Esophagus squamous epithelium (tissue), 5 donors: ENCODE measurements around the gene TOGARAM2. TPM values are rescaled to one million over a fixed set of nuclear protein-coding genes. Genes with fewer than 3 reads are reported as not detected.

ENCODE experiments used
- DNase-seq: peaks from one replicate; lab custom pipeline; 2025; lab: John Stamatoyannopoulos, UW
- H3K27ac ChIP-seq, 4 donors: fragments of 200-600 bp; sonication (generic); one replicate each; pipeline ENCODE4 v1.5.1; 2016 to 2019; ENCODE audit warnings: mild to moderate bottlenecking in 1 of 4
- H3K27me3 ChIP-seq, 4 donors: fragments of 200-600 bp; sonication (generic); 1 replicate in 3 of 4; 2 replicates in 1 of 4; pipeline versions ENCODE4 v1.5.1 to v1.6.0; 2017 to 2021; ENCODE audit warnings: antibody characterized with exemption in 1 of 4
- H3K36me3 ChIP-seq, 3 donors: fragments of 200-600 bp; sonication (generic); one replicate each; pipeline ENCODE4 v1.5.1; 2016 to 2019
- H3K4me1 ChIP-seq, 3 donors: fragments of 200-600 bp; sonication (generic); one replicate each; pipeline ENCODE4 v1.5.1; 2017 to 2019
- H3K4me3 ChIP-seq, 4 donors: fragments of 200-600 bp; sonication (generic); 1 replicate in 3 of 4; 2 replicates in 1 of 4; pipeline ENCODE4 v1.5.1; 2016 to 2019; ENCODE audit warnings: mild to moderate bottlenecking in 2 of 4, moderate library complexity in 1 of 4
- H3K9me3 ChIP-seq, 3 donors: fragments of 200-600 bp; sonication (generic); one replicate each; pipeline ENCODE4 v1.5.1; 2016 to 2019
- POLR2A ChIP-seq, 4 donors: fragments of 450-650 bp; IDR thresholded peaks; one replicate each; pipeline ENCODE4 v1.6.1; 2017; ENCODE audit warnings: antibody characterized with exemption in 4 of 4, mild to moderate bottlenecking in 4 of 4, moderate library complexity in 3 of 4
- WGBS, 2 donors: methylation state at CpG; one replicate each; pipeline ENCODE4 v1.1.5; 2018; 5-methylcytosine and 5-hydroxymethylcytosine counted together
- intact Hi-C: fragments of 100-400 bp; cut with DNase I; formaldehyde crosslinking; loops from one replicate; pipeline ENCODE4 v1.15.0; 2022
- total RNA-seq, 4 donors: library from RNA; depleted of rRNA; stranded (reverse); fragments of >200 nt; gene quantifications; one replicate each; pipeline ENCODE4 v1.1.0, GENCODE V29; 2016
- TF ChIP-seq, protein P1 (sequence below), 6 experiments: fragments of 450-650 bp in 4 of 6; fragments of 200-600 bp in 2 of 6; sonication (generic) in 2 of 6; IDR thresholded peaks; one replicate each; pipeline ENCODE4 v1.5.1; 2016 to 2019; ENCODE audit warnings: antibody characterized with exemption in 6 of 6, mild to moderate bottlenecking in 4 of 6, moderate library complexity in 4 of 6
- donor health status: DM: yes; HTN: yes; CAD: no.

Gene TOGARAM2
- total RNA-seq, 4 donors from 2014 or later, result 0.03 to 0.76 (median 0.48) TPM; not detected in 1

DNA sequence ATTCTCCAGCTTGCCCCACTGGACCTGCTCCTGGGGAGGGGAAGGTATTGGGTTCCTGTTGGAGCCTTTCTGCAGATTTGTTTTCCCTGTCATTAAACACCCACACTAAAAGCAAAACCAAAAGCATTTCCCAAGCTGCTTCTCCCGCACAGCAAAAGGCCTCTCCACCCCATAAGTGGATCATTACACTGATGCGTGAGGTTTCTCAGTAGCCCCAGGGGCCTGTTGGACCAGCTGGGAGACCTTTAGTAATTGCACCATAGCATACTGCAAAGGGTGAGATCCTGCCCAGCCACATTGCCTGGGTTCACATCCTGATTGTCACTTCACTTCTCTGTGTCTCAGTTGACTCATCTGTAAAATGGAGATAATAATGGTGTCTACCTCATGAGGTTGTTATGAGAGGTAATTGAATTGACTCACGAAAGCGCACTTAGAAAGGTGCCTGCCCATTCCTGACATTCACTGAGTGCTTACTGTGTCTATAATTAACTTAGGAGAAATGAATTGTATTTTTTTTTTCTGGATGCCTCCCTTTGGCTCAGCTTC is 43.9 kb downstream of the TOGARAM2 start:
- Histone ChIP-seq H3K27ac (no peak overlapping the region), H3K9me3 (no peaks in the 10 kb centered on the region), H3K4me3 (no peak overlapping the region), H3K4me1 (peaks cover 0 to 10% (median 0%) of the 10 kb centered on the region in 3 donors), H3K36me3 (no peaks in the 10 kb centered on the region), H3K27me3 (no peaks in the 10 kb centered on the region)
- 64% methylated on average over 3 to 4 of the region's 4 CpGs for WGBS, 2 donors
- intact Hi-C loops, result no loop called here
- no peak for DNase-seq
- no peak for TF ChIP-seq POLR2A (IDR thresholded peaks at IDR 0.05)
- TF ChIP-seq, protein P1, sequence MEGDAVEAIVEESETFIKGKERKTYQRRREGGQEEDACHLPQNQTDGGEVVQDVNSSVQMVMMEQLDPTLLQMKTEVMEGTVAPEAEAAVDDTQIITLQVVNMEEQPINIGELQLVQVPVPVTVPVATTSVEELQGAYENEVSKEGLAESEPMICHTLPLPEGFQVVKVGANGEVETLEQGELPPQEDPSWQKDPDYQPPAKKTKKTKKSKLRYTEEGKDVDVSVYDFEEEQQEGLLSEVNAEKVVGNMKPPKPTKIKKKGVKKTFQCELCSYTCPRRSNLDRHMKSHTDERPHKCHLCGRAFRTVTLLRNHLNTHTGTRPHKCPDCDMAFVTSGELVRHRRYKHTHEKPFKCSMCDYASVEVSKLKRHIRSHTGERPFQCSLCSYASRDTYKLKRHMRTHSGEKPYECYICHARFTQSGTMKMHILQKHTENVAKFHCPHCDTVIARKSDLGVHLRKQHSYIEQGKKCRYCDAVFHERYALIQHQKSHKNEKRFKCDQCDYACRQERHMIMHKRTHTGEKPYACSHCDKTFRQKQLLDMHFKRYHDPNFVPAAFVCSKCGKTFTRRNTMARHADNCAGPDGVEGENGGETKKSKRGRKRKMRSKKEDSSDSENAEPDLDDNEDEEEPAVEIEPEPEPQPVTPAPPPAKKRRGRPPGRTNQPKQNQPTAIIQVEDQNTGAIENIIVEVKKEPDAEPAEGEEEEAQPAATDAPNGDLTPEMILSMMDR (IDR thresholded peaks at IDR 0.05), result no peak

DNA sequence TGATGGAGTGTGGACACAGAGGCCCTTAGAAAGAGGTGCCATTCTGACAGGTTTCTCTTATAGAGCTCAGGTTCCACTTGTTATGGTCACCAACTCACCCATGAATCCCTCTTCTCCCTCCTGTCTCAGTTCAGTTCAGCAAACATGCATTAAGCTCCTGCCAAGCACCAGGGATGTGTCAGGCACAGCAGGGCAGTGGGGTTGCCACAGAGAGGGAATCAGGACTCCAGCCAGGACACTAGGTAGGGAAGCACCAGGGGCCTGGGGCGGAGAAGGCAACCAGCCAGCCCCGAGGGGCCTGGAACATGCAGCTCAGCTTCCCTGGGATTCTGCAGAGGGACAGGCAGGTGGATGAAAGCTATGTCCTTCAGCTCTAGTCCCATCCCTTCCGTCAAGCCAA is 44.6 kb downstream of the TOGARAM2 start:
- 79% methylated on average over 2 of the region's 3 CpGs for WGBS, 2 donors
- H3K4me3 ChIP-seq, result no peak overlapping the region
- TF ChIP-seq, protein P1 (IDR thresholded peaks at IDR 0.05), result no peak
- TF ChIP-seq POLR2A (IDR thresholded peaks at IDR 0.05), result no peak
- H3K36me3 ChIP-seq, result no peaks in the 10 kb centered on the region
- no peak overlapping the region for H3K27ac ChIP-seq
- intact Hi-C loops, result no loop called here
- peaks cover 0 to 10% (median 0%) of the 10 kb centered on the region in 3 donors for H3K4me1 ChIP-seq
- no peak for DNase-seq
- H3K9me3 ChIP-seq, result no peaks in the 10 kb centered on the region
- no peaks in the 10 kb centered on the region for H3K27me3 ChIP-seq

- no peak overlapping the region for H3K27ac ChIP-seq
- DNase-seq, result no peak
- H3K36me3 ChIP-seq, result no peaks in the 10 kb centered on the region
- intact Hi-C loops, result no loop called here
- H3K4me3 ChIP-seq, result no peak overlapping the region
- TF ChIP-seq, protein P1 (IDR thresholded peaks at IDR 0.05), result no peak
- TF ChIP-seq POLR2A (IDR thresholded peaks at IDR 0.05), result no peak
- H3K9me3 ChIP-seq, result no peaks in the 10 kb centered on the region
- H3K4me1 ChIP-seq, result peaks cover 0 to 9% (median 0%) of the 10 kb centered on the region in 3 donors
- no peaks in the 10 kb centered on the region for H3K27me3 ChIP-seq
These were observed 49.9 kb downstream of the TOGARAM2 start for GRCh38 chr2:29031046-29031445.

GRCh38 chr2:29032189-29032588 is 51.1 kb downstream of the TOGARAM2 start:
- Histone ChIP-seq H3K36me3 (no peaks in the 10 kb centered on the region), H3K4me1 (no peaks in the 10 kb centered on the region), H3K27me3 (no peaks in the 10 kb centered on the region), H3K4me3 (no peak overlapping the region), H3K27ac (no peak overlapping the region), H3K9me3 (no peaks in the 10 kb centered on the region)
- 91 to 98% methylated on average over 5 of the region's 5 CpGs for WGBS, 2 donors
- intact Hi-C loops, result no loop called here
- TF ChIP-seq POLR2A (IDR thresholded peaks at IDR 0.05), result no peak
- TF ChIP-seq, protein P1 (IDR thresholded peaks at IDR 0.05), result no peak
- no peak for DNase-seq

GRCh38 chr2:29033172-29033571 is 52.1 kb downstream of the TOGARAM2 start:
- H3K27ac ChIP-seq, result no peak overlapping the region
- 19% methylated on average over 2 of the region's 2 CpGs; no CpG with 5 or more reads in 1 of the 2 donors for WGBS, 2 donors
- TF ChIP-seq, protein P1 (IDR thresholded peaks at IDR 0.05), result no peak
- no peak for TF ChIP-seq POLR2A (IDR thresholded peaks at IDR 0.05)
- no peaks in the 10 kb centered on the region for H3K9me3 ChIP-seq
- H3K4me3 ChIP-seq, result no peak overlapping the region
- intact Hi-C loops, result no loop called here
- H3K4me1 ChIP-seq, result no peaks in the 10 kb centered on the region
- no peaks in the 10 kb centered on the region for H3K27me3 ChIP-seq
- DNase-seq, result no peak
- H3K36me3 ChIP-seq, result no peaks in the 10 kb centered on the region
